ENCODE results near the gene SMIM3. TPM values are rescaled to one million over a fixed set of nuclear protein-coding genes. Genes with fewer than 3 reads are reported as not detected.

The SMIM3 gene
- total and polyA plus RNA-seq, 2 of the 4 experiments (the other 2 are of a cell fraction): 37.5 to 53.4 TPM

- Histone ChIP-seq H3K23ac (ENCODE audit: low read depth, low read length) (no peak overlapping the region), H3K4me3 (ENCODE audit: insufficient read depth, low read depth, low read length) (no peak overlapping the region), H4K20me1 (ENCODE audit: insufficient read depth, low read length) (peaks cover 13% of the 10 kb centered on the region; the same call in 1 of the 2 replicates), H3K9ac (ENCODE audit: low read depth, low read length) (no peak overlapping the region), H4K91ac (ENCODE audit: insufficient read depth, low read depth, low read length) (no peak overlapping the region), H3K79me1 (ENCODE audit: low read depth in 1 of 2, low read length in 2 of 2) (peaks cover 16 to 27% of the 10 kb centered on the region in 2 experiments), H2AFZ (replicated peaks; ENCODE audit: low read length, poor library complexity) (no peak overlapping the region), H3K4me2 (ENCODE audit: low read depth, low read length) (peak overlapping the region; percentile 66), H3K9me1 (ENCODE audit: insufficient read depth, low read length) (0 out of 2 replicates have a peak, but pooled peaks cover 3% of the 10 kb centered on the region), H4K8ac (ENCODE audit: low read depth in 2 of 2, low read length in 2 of 2) (no peak overlapping the region), H3K14ac (replicated peaks; ENCODE audit: low read depth, low read length) (no peak overlapping the region), H3K18ac (ENCODE audit: low read depth, low read length) (no peak overlapping the region), H4K5ac (ENCODE audit: low read depth, low read length) (no peak overlapping the region), H3K4ac (ENCODE audit: low read depth, low read length) (no peak overlapping the region), H2BK5ac (ENCODE audit: low read depth, low read length, poor library complexity, severe bottlenecking) (peak overlapping the region; percentile 70), H3K56ac (ENCODE audit: extremely low read depth, insufficient read depth, low read length) (no peak overlapping the region), H2BK15ac (ENCODE audit: low read depth, low read length) (no peak overlapping the region), H3K9me3 (ENCODE audit: control insufficient read depth, insufficient read depth, low read length) (no peaks in the 10 kb centered on the region), H2BK20ac (ENCODE audit: low read depth, low read length) (no peak overlapping the region), H3K36me3 (ENCODE audit: control insufficient read depth, insufficient read depth, low read length) (peaks cover 16% of the 10 kb centered on the region), H2AK5ac (ENCODE audit: low read depth, low read length) (no peak overlapping the region), H2AK9ac (replicated peaks; ENCODE audit: low read depth, low read length, poor library complexity) (no peak overlapping the region), H2BK120ac (ENCODE audit: low read depth, low read length) (no peak overlapping the region), H3K27me3 (ENCODE audit: control insufficient read depth, insufficient read depth, low read length) (no peaks in the 10 kb centered on the region), H3K4me1 (ENCODE audit: control insufficient read depth, insufficient read depth, low read length) (no peaks in the 10 kb centered on the region; the same call in 1 of the 2 replicates), H3K27ac (ENCODE audit: insufficient read depth, low read length) (no peak overlapping the region)
- in situ Hi-C loops (cut with MboI; ENCODE audit: low sequenced_read_pairs): no loop called here
- DNase-seq (peak; percentile 17), ATAC-seq (ENCODE audit: low read depth) (peak; percentile 77)
- ChIA-PET CTCF (interaction anchor here (1.0 kb wide), 1 partner anchor 28 kb away, joined by 3 read pairs; the partner anchor contains the start of gene SMIM3), POLR2A (ENCODE audit: unreplicated experiment) (interaction anchor here (0.6 to 1.1 kb wide), 2 partner anchors 8 to 177 kb away, joined by 5 to 15 read pairs; partner anchors contain the start of gene DCTN4)
- intact Hi-C loops (cut with micrococcal nuclease): no loop called here
- no CpG with 5 or more reads among the region's 2 CpGs for WGBS, 2 experiments (ENCODE audit: extremely low coverage in 2 of 2, insufficient read length in 1 of 2)
- no TSS peak for BruUV-seq (replicated peaks)
- no peak for TF ChIP-seq SMC3 (IDR thresholded peaks at IDR 0.05; ENCODE audit: low read depth, low read length)
- TF ChIP-seq POLR2A (IDR thresholded peaks at IDR 0.05; ENCODE audit: low read depth, low read length): no peak
- TF ChIP-seq FOS (IDR thresholded peaks at IDR 0.05; ENCODE audit: low read depth, low read length): peak; percentile 48; the same call in 1 of the 2 replicates
- TF ChIP-seq RAD21 (IDR thresholded peaks at IDR 0.05; ENCODE audit: low read length): no peak
- TF ChIP-seq NFE2L2 (IDR thresholded peaks at IDR 0.05; ENCODE audit: low read depth, low read length): no peak
- dilution Hi-C loops (cut with HindIII; ENCODE audit: low sequenced_read_pairs, unreplicated experiment): no loop called here
These were observed 28.1 kb upstream of the SMIM3 start for GRCh38 chr5:150750469-150750868.

Data from IMR-90 (cell line).